ENCODE results near the gene ZEB1.

The ZEB1 gene

DNA sequence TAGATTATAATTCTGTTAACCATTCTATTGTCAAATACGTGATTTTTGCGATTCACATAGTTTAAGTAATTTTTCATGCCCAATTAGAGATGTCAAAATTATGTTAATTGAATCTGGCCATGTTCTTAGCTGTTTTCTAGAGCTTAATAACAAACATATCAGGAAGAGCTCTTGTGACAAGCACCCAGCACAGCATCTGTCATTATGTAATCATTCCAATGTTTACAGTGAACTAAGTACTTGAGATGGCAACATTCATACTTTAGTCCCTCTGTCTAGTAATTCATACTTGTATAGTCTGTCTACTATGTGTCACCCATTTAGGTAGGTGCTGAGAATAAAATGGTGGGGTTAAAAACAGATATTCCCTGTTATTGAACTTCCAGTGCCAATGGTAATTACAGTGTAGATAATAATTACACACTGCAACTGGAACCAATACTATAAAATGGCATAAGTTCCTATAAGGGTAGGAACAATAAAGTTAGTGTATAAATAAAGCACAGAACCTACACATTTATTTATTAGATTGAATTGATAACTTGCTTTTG is 55.2 kb downstream of the ZEB1 start:
- Histone ChIP-seq H3K4ac (ENCODE audit: low read depth, low read length) (no peak overlapping the region), H4K91ac (ENCODE audit: low read depth, low read length) (no peak overlapping the region), H3K18ac (ENCODE audit: low read length) (no peak overlapping the region), H3K4me2 (ENCODE audit: low read length) (no peak overlapping the region), H3K79me2 (ENCODE audit: control insufficient read depth, insufficient read depth, low read length, poor library complexity) (no peaks in the 10 kb centered on the region), H4K8ac (ENCODE audit: low read depth, low read length) (no peak overlapping the region), H3K27me3 (ENCODE audit: insufficient read depth, low read length) (no peaks in the 10 kb centered on the region), H2AFZ (ENCODE audit: insufficient read depth, low read length, poor library complexity) (no peak overlapping the region), H3K14ac (ENCODE audit: low read length) (no peak overlapping the region), H3K4me1 (ENCODE audit: control insufficient read depth in 1 of 2, insufficient read depth in 2 of 2, low read length in 2 of 2) (no peaks in the 10 kb centered on the region), H2BK12ac (ENCODE audit: low read length) (no peak overlapping the region), H2BK120ac (ENCODE audit: insufficient read depth, low read length, poor library complexity) (no peak overlapping the region), H3K79me1 (ENCODE audit: low read length) (no peaks in the 10 kb centered on the region), H3K27ac (ENCODE audit: low read depth, low read length) (no peak overlapping the region), H3K9ac (ENCODE audit: low read length) (no peak overlapping the region), H3K36me3 (ENCODE audit: control insufficient read depth in 1 of 2, insufficient read depth in 2 of 2, low read length in 2 of 2) (no peaks in the 10 kb centered on the region), H3K23ac (ENCODE audit: low read length) (no peak overlapping the region), H2AK5ac (ENCODE audit: low read length) (no peak overlapping the region), H2BK5ac (ENCODE audit: low read depth, low read length, poor library complexity) (no peak overlapping the region), H4K12ac (ENCODE audit: low read depth, low read length) (no peak overlapping the region), H3K9me3 (ENCODE audit: insufficient read depth, low read depth, low read length) (no peaks in the 10 kb centered on the region), H3K4me3 (ENCODE audit: low read depth, low read length) (no peak overlapping the region)
- DNase-seq: no peak
- WGBS (ENCODE audit: extremely low coverage, insufficient coverage, insufficient read length): no CpG with 5 or more reads among the region's 2 CpGs

DNA sequence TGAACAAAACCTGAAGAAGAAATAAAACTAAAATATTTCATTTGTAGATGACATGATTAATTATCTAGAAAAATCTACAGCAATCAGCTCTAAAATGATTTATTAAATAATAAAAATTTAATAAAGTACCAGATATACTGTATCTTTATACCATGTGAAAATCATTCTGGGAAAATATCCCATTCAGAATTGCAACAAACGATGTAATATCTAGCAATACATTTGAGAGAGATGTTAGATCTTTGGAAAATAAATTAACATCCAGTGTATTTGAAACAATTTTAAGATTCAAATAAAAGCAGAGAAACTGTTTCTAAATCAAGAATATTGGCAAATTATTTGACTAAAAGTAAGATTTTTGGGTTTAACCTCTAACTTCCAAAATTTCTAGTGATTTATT is 62.2 kb downstream of the ZEB1 start:
- Histone ChIP-seq H4K12ac (ENCODE audit: low read depth, low read length) (no peak overlapping the region), H4K91ac (ENCODE audit: low read depth, low read length) (no peak overlapping the region), H2AK5ac (ENCODE audit: low read length) (no peak overlapping the region), H3K14ac (ENCODE audit: low read length) (no peak overlapping the region), H3K18ac (ENCODE audit: low read length) (no peak overlapping the region), H2BK120ac (ENCODE audit: insufficient read depth, low read length, poor library complexity) (no peak overlapping the region), H3K4me2 (ENCODE audit: low read length) (no peak overlapping the region), H3K9me3 (ENCODE audit: insufficient read depth, low read depth, low read length) (no peaks in the 10 kb centered on the region), H3K79me1 (ENCODE audit: low read length) (no peaks in the 10 kb centered on the region), H3K23ac (ENCODE audit: low read length) (no peak overlapping the region), H3K9ac (ENCODE audit: low read length) (no peak overlapping the region), H3K79me2 (ENCODE audit: control insufficient read depth, insufficient read depth, low read length, poor library complexity) (no peaks in the 10 kb centered on the region), H2BK5ac (ENCODE audit: low read depth, low read length, poor library complexity) (no peak overlapping the region), H3K36me3 (ENCODE audit: control insufficient read depth in 1 of 2, insufficient read depth in 2 of 2, low read length in 2 of 2) (no peaks in the 10 kb centered on the region), H3K4me3 (ENCODE audit: low read depth, low read length) (no peak overlapping the region), H3K27me3 (ENCODE audit: insufficient read depth, low read length) (no peaks in the 10 kb centered on the region), H3K27ac (ENCODE audit: low read depth, low read length) (no peak overlapping the region), H3K4me1 (ENCODE audit: control insufficient read depth in 1 of 2, insufficient read depth in 2 of 2, low read length in 2 of 2) (no peaks in the 10 kb centered on the region), H4K8ac (ENCODE audit: low read depth, low read length) (no peak overlapping the region), H2AFZ (ENCODE audit: insufficient read depth, low read length, poor library complexity) (no peak overlapping the region), H2BK12ac (ENCODE audit: low read length) (no peak overlapping the region), H3K4ac (ENCODE audit: low read depth, low read length) (no peak overlapping the region)
- no peak for DNase-seq
- WGBS (ENCODE audit: extremely low coverage, insufficient coverage, insufficient read length): no CpG with 5 or more reads among the region's 1 CpG

DNA sequence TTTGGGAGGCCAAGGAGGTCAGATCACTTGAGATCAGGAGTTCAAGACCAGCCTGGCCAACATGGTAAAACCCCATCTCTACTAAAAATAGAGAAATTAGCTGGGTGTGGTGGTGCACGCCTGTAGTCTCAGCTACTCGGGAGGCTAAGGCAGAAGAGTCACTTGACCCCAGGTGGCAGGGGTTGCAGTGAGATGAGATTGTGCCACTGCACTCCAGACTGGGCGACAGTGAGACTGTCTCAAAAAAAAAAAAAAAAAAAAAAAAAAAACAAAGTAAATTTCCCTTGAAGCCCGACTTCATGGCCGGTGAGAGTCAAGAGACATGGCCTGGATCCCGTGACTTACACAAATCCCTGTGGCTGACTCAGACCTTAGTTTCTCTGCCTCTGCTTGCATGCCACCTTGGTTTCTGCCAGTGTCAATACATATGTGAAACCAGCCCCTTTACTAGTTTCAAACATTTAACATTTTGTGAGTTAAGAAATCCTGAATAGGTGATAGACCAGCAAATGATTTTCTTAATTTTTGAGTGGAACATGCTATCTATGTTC is 62.8 kb downstream of the ZEB1 start:
- no CpG with 5 or more reads among the region's 6 CpGs for WGBS (ENCODE audit: extremely low coverage, insufficient coverage, insufficient read length)

GRCh38 chr10:31383810-31384588 is 65.0 kb downstream of the ZEB1 start:
- H3K4me3 ChIP-seq (ENCODE audit: low read depth, low read length): no peak overlapping the region
- no peaks in the 10 kb centered on the region for H3K79me1 ChIP-seq (ENCODE audit: low read length)
- H3K79me2 ChIP-seq (ENCODE audit: control insufficient read depth, insufficient read depth, low read length, poor library complexity): no peaks in the 10 kb centered on the region
- no peak overlapping the region for H2BK12ac ChIP-seq (ENCODE audit: low read length)
- H3K4me1 ChIP-seq (ENCODE audit: control insufficient read depth in 1 of 2, insufficient read depth in 2 of 2, low read length in 2 of 2): no peaks in the 10 kb centered on the region
- H3K18ac ChIP-seq (ENCODE audit: low read length): no peak overlapping the region
- H4K8ac ChIP-seq (ENCODE audit: low read depth, low read length): no peak overlapping the region
- no peak overlapping the region for H3K23ac ChIP-seq (ENCODE audit: low read length)
- H3K4ac ChIP-seq (ENCODE audit: low read depth, low read length): no peak overlapping the region
- H3K27me3 ChIP-seq (ENCODE audit: insufficient read depth, low read length): no peaks in the 10 kb centered on the region
- no peak for DNase-seq
- no peak overlapping the region for H4K91ac ChIP-seq (ENCODE audit: low read depth, low read length)
- no peak overlapping the region for H3K9ac ChIP-seq (ENCODE audit: low read length)
- no CpG with 5 or more reads among the region's 8 CpGs for WGBS (ENCODE audit: extremely low coverage, insufficient coverage, insufficient read length)
- no peak overlapping the region for H2AK5ac ChIP-seq (ENCODE audit: low read length)
- no peak overlapping the region for H3K14ac ChIP-seq (ENCODE audit: low read length)
- H3K4me2 ChIP-seq (ENCODE audit: low read length): no peak overlapping the region
- H3K27ac ChIP-seq (ENCODE audit: low read depth, low read length): no peak overlapping the region
- H2BK120ac ChIP-seq (ENCODE audit: insufficient read depth, low read length, poor library complexity): no peak overlapping the region
- no peaks in the 10 kb centered on the region for H3K9me3 ChIP-seq (ENCODE audit: insufficient read depth, low read depth, low read length)
- no peak overlapping the region for H4K12ac ChIP-seq (ENCODE audit: low read depth, low read length)
- H2BK5ac ChIP-seq (ENCODE audit: low read depth, low read length, poor library complexity): no peak overlapping the region
- no peak overlapping the region for H2AFZ ChIP-seq (ENCODE audit: insufficient read depth, low read length, poor library complexity)
- no peaks in the 10 kb centered on the region for H3K36me3 ChIP-seq (ENCODE audit: control insufficient read depth in 1 of 2, insufficient read depth in 2 of 2, low read length in 2 of 2)

More for the DNA sequence above, 62.8 kb downstream of the ZEB1 start:
- no peak overlapping the region for H3K9ac ChIP-seq (ENCODE audit: low read length)
- no peak overlapping the region for H2AK5ac ChIP-seq (ENCODE audit: low read length)
- no peak overlapping the region for H3K23ac ChIP-seq (ENCODE audit: low read length)
- no peak overlapping the region for H3K18ac ChIP-seq (ENCODE audit: low read length)
- no peak overlapping the region for H3K4me3 ChIP-seq (ENCODE audit: low read depth, low read length)
- DNase-seq: no peak
- H2BK5ac ChIP-seq (ENCODE audit: low read depth, low read length, poor library complexity): no peak overlapping the region
- H4K12ac ChIP-seq (ENCODE audit: low read depth, low read length): no peak overlapping the region
- H3K4me1 ChIP-seq (ENCODE audit: control insufficient read depth in 1 of 2, insufficient read depth in 2 of 2, low read length in 2 of 2): no peaks in the 10 kb centered on the region
- no peak overlapping the region for H3K4ac ChIP-seq (ENCODE audit: low read depth, low read length)
- no peak overlapping the region for H2BK120ac ChIP-seq (ENCODE audit: insufficient read depth, low read length, poor library complexity)
- H3K27ac ChIP-seq (ENCODE audit: low read depth, low read length): no peak overlapping the region
- no peaks in the 10 kb centered on the region for H3K79me1 ChIP-seq (ENCODE audit: low read length)
- no peaks in the 10 kb centered on the region for H3K27me3 ChIP-seq (ENCODE audit: insufficient read depth, low read length)
- H2BK12ac ChIP-seq (ENCODE audit: low read length): no peak overlapping the region
- no peak overlapping the region for H2AFZ ChIP-seq (ENCODE audit: insufficient read depth, low read length, poor library complexity)
- no peaks in the 10 kb centered on the region for H3K79me2 ChIP-seq (ENCODE audit: control insufficient read depth, insufficient read depth, low read length, poor library complexity)
- H3K36me3 ChIP-seq (ENCODE audit: control insufficient read depth in 1 of 2, insufficient read depth in 2 of 2, low read length in 2 of 2): no peaks in the 10 kb centered on the region
- no peak overlapping the region for H4K8ac ChIP-seq (ENCODE audit: low read depth, low read length)
- H3K9me3 ChIP-seq (ENCODE audit: insufficient read depth, low read depth, low read length): no peaks in the 10 kb centered on the region
- H3K4me2 ChIP-seq (ENCODE audit: low read length): no peak overlapping the region
- H4K91ac ChIP-seq (ENCODE audit: low read depth, low read length): no peak overlapping the region
- H3K14ac ChIP-seq (ENCODE audit: low read length): no peak overlapping the region
